ENCODE data around the gene GPR135.

Gene GPR135

GRCh38 chr14:59484639-59485175 lies 19.5 kb upstream of the GPR135 start:
- Histone ChIP-seq H3K4me1 (ENCODE audit: insufficient read depth, low read length) (peaks cover 44% of the 10 kb centered on the region), H3K9ac (ENCODE audit: low read length) (peak overlapping the region; percentile 76), H3K4me3 (ENCODE audit: low read depth in 1 of 2, low read length in 2 of 2) (peak overlapping the region; percentile 85 to 96), H3K27me3 (ENCODE audit: control insufficient read depth in 1 of 2, insufficient read depth in 2 of 2, low read length in 2 of 2) (no peaks in the 10 kb centered on the region), H3K36me3 (ENCODE audit: insufficient read depth, low read length) (peaks cover 12% of the 10 kb centered on the region), H3K27ac (ENCODE audit: low read depth, low read length) (peak overlapping the region; percentile 85), H3K9me3 (ENCODE audit: low read length) (no peaks in the 10 kb centered on the region)

- peak within 1 kb of the TSS; percentile 76 for H3K9ac ChIP-seq (ENCODE audit: low read length)
- H3K4me3 ChIP-seq (ENCODE audit: low read depth in 1 of 2, low read length in 2 of 2): peak within 1 kb of the TSS; percentile 85 to 96
- H3K4me1 ChIP-seq (ENCODE audit: insufficient read depth, low read length): peaks cover 44% of the 10 kb centered on the region
- no peaks in the 10 kb centered on the region for H3K27me3 ChIP-seq (ENCODE audit: control insufficient read depth in 1 of 2, insufficient read depth in 2 of 2, low read length in 2 of 2)
- H3K36me3 ChIP-seq (ENCODE audit: insufficient read depth, low read length): peaks cover 6% of the 10 kb centered on the region
- H3K27ac ChIP-seq (ENCODE audit: low read depth, low read length): peak within 1 kb of the TSS; percentile 85
- no peaks in the 10 kb centered on the region for H3K9me3 ChIP-seq (ENCODE audit: low read length)
Observed at GRCh38 chr14:59483819-59484638, 18.8 kb upstream of the GPR135 start, which contains the start of the genes JKAMP and L3HYPDH. Gene JKAMP (plus strand): TSS chr14:59484517. CDS start chr14:59484590, 73 bp downstream. Gene L3HYPDH (minus strand): TSS chr14:59484408. CDS start chr14:59484316, 92 bp downstream.

GRCh38 chr14:59483363-59483762 lies 18.2 kb upstream of the GPR135 start:
- Histone ChIP-seq H3K27me3 (ENCODE audit: control insufficient read depth in 1 of 2, insufficient read depth in 2 of 2, low read length in 2 of 2) (no peaks in the 10 kb centered on the region), H3K4me1 (ENCODE audit: insufficient read depth, low read length) (peaks cover 44% of the 10 kb centered on the region), H3K27ac (ENCODE audit: low read depth, low read length) (peak overlapping the region; percentile 85), H3K9me3 (ENCODE audit: low read length) (no peaks in the 10 kb centered on the region), H3K4me3 (ENCODE audit: low read depth in 1 of 2, low read length in 2 of 2) (peak overlapping the region; percentile 85 to 96), H3K9ac (ENCODE audit: low read length) (peak overlapping the region; percentile 36), H3K36me3 (ENCODE audit: insufficient read depth, low read length) (no peaks in the 10 kb centered on the region)

GRCh38 chr14:59482541-59483331 lies 17.6 kb upstream of the GPR135 start:
- Histone ChIP-seq H3K4me1 (ENCODE audit: insufficient read depth, low read length) (peaks cover 44% of the 10 kb centered on the region), H3K4me3 (ENCODE audit: low read depth in 1 of 2, low read length in 2 of 2) (peak overlapping the region; percentile 85 to 96)

GRCh38 chr14:59481871-59482540 lies 16.8 kb upstream of the GPR135 start:
- Histone ChIP-seq H3K36me3 (ENCODE audit: insufficient read depth, low read length) (no peaks in the 10 kb centered on the region), H3K9me3 (ENCODE audit: low read length) (no peaks in the 10 kb centered on the region), H3K4me3 (ENCODE audit: low read depth in 1 of 2, low read length in 2 of 2) (peak overlapping the region in 1 of 2 donors; percentile 85), H3K27me3 (ENCODE audit: control insufficient read depth in 1 of 2, insufficient read depth in 2 of 2, low read length in 2 of 2) (no peaks in the 10 kb centered on the region), H3K4me1 (ENCODE audit: insufficient read depth, low read length) (peaks cover 44% of the 10 kb centered on the region), H3K9ac (ENCODE audit: low read length) (peak overlapping the region; percentile 36), H3K27ac (ENCODE audit: low read depth, low read length) (peak overlapping the region; percentile 85)

More at GRCh38 chr14:59482541-59483331, 17.6 kb upstream of the GPR135 start:
- no peaks in the 10 kb centered on the region for H3K36me3 ChIP-seq (ENCODE audit: insufficient read depth, low read length)
- peak overlapping the region; percentile 36 for H3K9ac ChIP-seq (ENCODE audit: low read length)
- no peaks in the 10 kb centered on the region for H3K27me3 ChIP-seq (ENCODE audit: control insufficient read depth in 1 of 2, insufficient read depth in 2 of 2, low read length in 2 of 2)
- no peaks in the 10 kb centered on the region for H3K9me3 ChIP-seq (ENCODE audit: low read length)
- H3K27ac ChIP-seq (ENCODE audit: low read depth, low read length): peak overlapping the region; percentile 85

GRCh38 chr14:59481407-59481806 lies 16.2 kb upstream of the GPR135 start:
- H3K27ac ChIP-seq (ENCODE audit: low read depth, low read length): no peak overlapping the region
- H3K9ac ChIP-seq (ENCODE audit: low read length): no peak overlapping the region
- no peaks in the 10 kb centered on the region for H3K27me3 ChIP-seq (ENCODE audit: control insufficient read depth in 1 of 2, insufficient read depth in 2 of 2, low read length in 2 of 2)
- H3K9me3 ChIP-seq (ENCODE audit: low read length): no peaks in the 10 kb centered on the region
- no peaks in the 10 kb centered on the region for H3K36me3 ChIP-seq (ENCODE audit: insufficient read depth, low read length)
- H3K4me3 ChIP-seq (ENCODE audit: low read depth in 1 of 2, low read length in 2 of 2): no peak overlapping the region
- H3K4me1 ChIP-seq (ENCODE audit: insufficient read depth, low read length): peaks cover 44% of the 10 kb centered on the region

- H3K9ac ChIP-seq (ENCODE audit: low read length): no peak overlapping the region
- peaks cover 6% of the 10 kb centered on the region for H3K36me3 ChIP-seq (ENCODE audit: insufficient read depth, low read length)
- H3K4me3 ChIP-seq (ENCODE audit: low read depth in 1 of 2, low read length in 2 of 2): no peak overlapping the region
- no peak overlapping the region for H3K27ac ChIP-seq (ENCODE audit: low read depth, low read length)
- peaks cover 35% of the 10 kb centered on the region for H3K4me1 ChIP-seq (ENCODE audit: insufficient read depth, low read length)
- H3K9me3 ChIP-seq (ENCODE audit: low read length): no peaks in the 10 kb centered on the region
- no peaks in the 10 kb centered on the region for H3K27me3 ChIP-seq (ENCODE audit: control insufficient read depth in 1 of 2, insufficient read depth in 2 of 2, low read length in 2 of 2)
Observed at GRCh38 chr14:59480166-59480565, 15.0 kb upstream of the GPR135 start.

- Histone ChIP-seq H3K27me3 (ENCODE audit: control insufficient read depth in 1 of 2, insufficient read depth in 2 of 2, low read length in 2 of 2) (no peaks in the 10 kb centered on the region), H3K4me3 (ENCODE audit: low read depth in 1 of 2, low read length in 2 of 2) (no peak overlapping the region), H3K4me1 (ENCODE audit: insufficient read depth, low read length) (peaks cover 43% of the 10 kb centered on the region), H3K9me3 (ENCODE audit: low read length) (no peaks in the 10 kb centered on the region), H3K27ac (ENCODE audit: low read depth, low read length) (no peak overlapping the region), H3K36me3 (ENCODE audit: insufficient read depth, low read length) (peaks cover 15% of the 10 kb centered on the region), H3K9ac (ENCODE audit: low read length) (no peak overlapping the region)
Observed at GRCh38 chr14:59478540-59478939, 13.4 kb upstream of the GPR135 start.

GRCh38 chr14:59475709-59476108 lies 10.5 kb upstream of the GPR135 start:
- Histone ChIP-seq H3K27me3 (ENCODE audit: control insufficient read depth in 1 of 2, insufficient read depth in 2 of 2, low read length in 2 of 2) (no peaks in the 10 kb centered on the region), H3K9me3 (ENCODE audit: low read length) (no peaks in the 10 kb centered on the region), H3K27ac (ENCODE audit: low read depth, low read length) (no peak overlapping the region), H3K36me3 (ENCODE audit: insufficient read depth, low read length) (peaks cover 33% of the 10 kb centered on the region), H3K4me1 (ENCODE audit: insufficient read depth, low read length) (peaks cover 17% of the 10 kb centered on the region), H3K4me3 (ENCODE audit: low read depth in 1 of 2, low read length in 2 of 2) (no peak overlapping the region), H3K9ac (ENCODE audit: low read length) (no peak overlapping the region)

GRCh38 chr14:59474172-59474571 lies 9.0 kb upstream of the GPR135 start:
- peaks cover 8% of the 10 kb centered on the region for H3K4me1 ChIP-seq (ENCODE audit: insufficient read depth, low read length)

More at GRCh38 chr14:59474172-59474571, 9.0 kb upstream of the GPR135 start:
- H3K36me3 ChIP-seq (ENCODE audit: insufficient read depth, low read length): peaks cover 40% of the 10 kb centered on the region
- no peaks in the 10 kb centered on the region for H3K27me3 ChIP-seq (ENCODE audit: control insufficient read depth in 1 of 2, insufficient read depth in 2 of 2, low read length in 2 of 2)
- H3K9ac ChIP-seq (ENCODE audit: low read length): no peak overlapping the region
- no peak overlapping the region for H3K4me3 ChIP-seq (ENCODE audit: low read depth in 1 of 2, low read length in 2 of 2)
- H3K27ac ChIP-seq (ENCODE audit: low read depth, low read length): peak overlapping the region; percentile 42
- H3K9me3 ChIP-seq (ENCODE audit: low read length): no peaks in the 10 kb centered on the region
